Measurements from ENCODE around the gene LSM4. TPM values are rescaled to one million over a fixed set of nuclear protein-coding genes. Genes with fewer than 3 reads are reported as not detected.

The LSM4 gene
- total RNA-seq, result 100 to 1,000 TPM in 3 of 4 donors, 10 to 100 TPM in 1; 94.3 to 218 (median 175) TPM

GRCh38 chr19:18322759-18323460 lies at the start of gene LSM4:
LSM4 (minus strand) TSS chr19:18323076; CDS start chr19:18323020, 56 bp downstream.
- H3K9me3 ChIP-seq, result no peaks in the 10 kb centered on the region
- peaks cover 41 to 60% (median 54%) of the 10 kb centered on the region in 4 donors for H3K4me1 ChIP-seq
- H3K36me3 ChIP-seq, result no peaks in the 10 kb centered on the region
- in situ Hi-C loops (cut with MboI; ENCODE audit: low pct_ligation_motif_present in 1 of 4, low pct_unique_long_range_greater_than_20kb in 1 of 4, low sequenced_read_pairs in 3 of 4), result loop anchor here (5.0 to 10.0 kb wide), 2 partner anchors 46 to 48 kb away; partner anchors contain the start of gene IQCN (in 2 of the 4)
- 0 to 1% methylated on average over 1 to 68 of the region's 75 CpGs for whole genome bisulfite sequencing, 2 donors (ENCODE audit: low coverage in 1 of 2)
- H3K4me3 ChIP-seq, result peak within 1 kb of the TSS; percentile 55 to 78 (median 68)
- peak within 1 kb of the TSS; percentile 95 to 98 (median 97) for H3K27ac ChIP-seq
- no peaks in the 10 kb centered on the region for H3K27me3 ChIP-seq
- intact Hi-C loops (cut with DNase I; ENCODE audit: low total_unique reads), result no loop called here
- TF ChIP-seq EP300 (IDR thresholded peaks at IDR 0.05; ENCODE audit: low read depth) (no peak), CTCF (IDR thresholded peaks at IDR 0.05) (peak in 2 of 5 experiments; percentile 26 to 51), POLR2A (IDR thresholded peaks at IDR 0.05) (peak; percentile 93), POLR2AphosphoS5 (IDR thresholded peaks at IDR 0.05) (peak; percentile 89 to 93 (median 92))
- peak; percentile 100 for DNase-seq

- Histone ChIP-seq H3K4me1 (peaks cover 12 to 30% (median 26%) of the 10 kb centered on the region in 4 donors), H3K27ac (peak overlapping the region in 3 of 4 donors; percentile 8 to 33 (median 18)), H3K9me3 (no peaks in the 10 kb centered on the region), H3K4me3 (no peak overlapping the region), H3K36me3 (no peaks in the 10 kb centered on the region), H3K27me3 (no peaks in the 10 kb centered on the region)
- intact Hi-C loops (cut with DNase I; ENCODE audit: low total_unique reads), result no loop called here
- WGBS, 2 donors (ENCODE audit: low coverage in 1 of 2), result 20 to 75% methylated on average over 1 to 15 of the region's 15 CpGs
- DNase-seq, result no peak
- in situ Hi-C loops (cut with MboI; ENCODE audit: low pct_ligation_motif_present in 1 of 4, low pct_unique_long_range_greater_than_20kb in 1 of 4, low sequenced_read_pairs in 3 of 4), result no loop called here
- TF ChIP-seq CTCF (IDR thresholded peaks at IDR 0.05) (no peak), POLR2AphosphoS5 (IDR thresholded peaks at IDR 0.05) (no peak), EP300 (IDR thresholded peaks at IDR 0.05; ENCODE audit: low read depth) (no peak), POLR2A (IDR thresholded peaks at IDR 0.05) (no peak)
These were observed 45.8 kb upstream of the LSM4 start for GRCh38 chr19:18368504-18369222.

- no peaks in the 10 kb centered on the region for H3K27me3 ChIP-seq
- H3K4me1 ChIP-seq, result peaks cover 9 to 29% (median 23%) of the 10 kb centered on the region in 4 donors
- TF ChIP-seq POLR2A (IDR thresholded peaks at IDR 0.05) (no peak), EP300 (IDR thresholded peaks at IDR 0.05; ENCODE audit: low read depth) (no peak), CTCF (IDR thresholded peaks at IDR 0.05) (no peak), POLR2AphosphoS5 (IDR thresholded peaks at IDR 0.05) (no peak)
- 72 to 83% methylated on average over 2 of the region's 2 CpGs for WGBS, 2 donors (ENCODE audit: low coverage in 1 of 2)
- H3K27ac ChIP-seq, result peak overlapping the region; percentile 82 to 87 (median 84)
- H3K36me3 ChIP-seq, result peaks cover 0 to 11% (median 0%) of the 10 kb centered on the region in 4 donors
- DNase-seq, result no peak
- no peaks in the 10 kb centered on the region for H3K9me3 ChIP-seq
- H3K4me3 ChIP-seq, result no peak overlapping the region
- intact Hi-C loops (cut with DNase I; ENCODE audit: low total_unique reads), result no loop called here
- in situ Hi-C loops (cut with MboI; ENCODE audit: low pct_ligation_motif_present in 1 of 4, low pct_unique_long_range_greater_than_20kb in 1 of 4, low sequenced_read_pairs in 3 of 4), result no loop called here
These were observed 43.2 kb upstream of the LSM4 start for GRCh38 chr19:18366021-18366435.
